Upper lobe of right lung (tissue), 1 donor: ENCODE measurements around the gene ARPC1A. TPM values are rescaled to one million over a fixed set of nuclear protein-coding genes. Genes with fewer than 3 reads are reported as not detected.

ENCODE experiments used
- ATAC-seq: fragments of 200-7000 bp; cut with Tn5 transposase; one replicate; pipeline ENCODE4 v1.9.1; 2020; ENCODE audit warnings: mild to moderate bottlenecking, moderate library complexity
- DNase-seq: peaks from one replicate; pipeline ENCODE4 v3.0.0-alpha.2; 2020
- H3K27ac ChIP-seq: fragments of 200-600 bp; one replicate; pipeline ENCODE4 v1.8.0; 2022
- H3K27me3 ChIP-seq: fragments of 200-600 bp; one replicate; pipeline ENCODE4 v1.8.0; 2022; ENCODE audit warnings: mild to moderate bottlenecking
- H3K36me3 ChIP-seq: fragments of 200-600 bp; one replicate; pipeline ENCODE4 v1.8.0; 2022
- H3K4me1 ChIP-seq: fragments of 200-600 bp; one replicate; pipeline ENCODE4 v1.8.0; 2022
- H3K4me3 ChIP-seq: fragments of 200-600 bp; one replicate; pipeline ENCODE4 v1.8.0; 2022; ENCODE audit warnings: mild to moderate bottlenecking
- H3K9me3 ChIP-seq: fragments of 200-600 bp; one replicate; pipeline ENCODE4 v1.8.0; 2022
- CTCF ChIP-seq: fragments of 200-600 bp; IDR thresholded peaks from one replicate; pipeline ENCODE4 v1.8.0; 2022; ENCODE audit warnings: antibody characterized with exemption
- intact Hi-C: fragments of 100-400 bp; cut with DNase I; formaldehyde crosslinking; loops from one replicate; pipeline ENCODE4 v1.11.0; 2022
- total RNA-seq: library from RNA; stranded (reverse); fragmentation: NEBNext Ultra II Directional; extraction: Animal tissue kit (Norgen Biotek cat#: 25700); gene quantifications from one replicate; pipeline ENCODE4 v1.2.1, GENCODE V29; 2021
- donor health status: DM: no; HTN: yes; CAD: no; lungs with severe emphysema.

Gene ARPC1A
- total RNA-seq, 1 donor from 2014 or later = 137 TPM

GRCh38 chr7:99390941-99391602 lies 65.4 kb downstream of the ARPC1A start:
- peaks cover 89% of the 10 kb centered on the region for H3K36me3 ChIP-seq
- no peak overlapping the region for H3K4me3 ChIP-seq
- H3K27ac ChIP-seq = no peak overlapping the region
- intact Hi-C loops = no loop called here
- H3K27me3 ChIP-seq = no peaks in the 10 kb centered on the region
- no peak for ATAC-seq
- peaks cover 9% of the 10 kb centered on the region for H3K4me1 ChIP-seq
- TF ChIP-seq CTCF = no peak
- H3K9me3 ChIP-seq = no peaks in the 10 kb centered on the region
- no peak for DNase-seq

GRCh38 chr7:99392046-99392445 lies 66.3 kb downstream of the ARPC1A start:
- H3K36me3 ChIP-seq = peaks cover 87% of the 10 kb centered on the region
- intact Hi-C loops = no loop called here
- no peak for DNase-seq

GRCh38 chr7:99392659-99393354 lies 67.1 kb downstream of the ARPC1A start:
- peak; percentile 88 for DNase-seq
- Histone ChIP-seq H3K4me1 (peaks cover 9% of the 10 kb centered on the region), H3K36me3 (peaks cover 89% of the 10 kb centered on the region), H3K4me3 (peak overlapping the region; percentile 50), H3K27me3 (no peaks in the 10 kb centered on the region), H3K27ac (peak overlapping the region; percentile 70), H3K9me3 (no peaks in the 10 kb centered on the region)
- peak; percentile 85 for ATAC-seq
- no peak for TF ChIP-seq CTCF
- intact Hi-C loops = no loop called here

More at GRCh38 chr7:99392046-99392445, 66.3 kb downstream of the ARPC1A start:
- Histone ChIP-seq H3K27ac (no peak overlapping the region), H3K9me3 (no peaks in the 10 kb centered on the region), H3K27me3 (no peaks in the 10 kb centered on the region), H3K4me1 (peaks cover 9% of the 10 kb centered on the region), H3K4me3 (peak overlapping the region; percentile 50)
- no peak for ATAC-seq
- no peak for TF ChIP-seq CTCF

- no peak for DNase-seq
- no peaks in the 10 kb centered on the region for H3K9me3 ChIP-seq
- peak overlapping the region; percentile 70 for H3K27ac ChIP-seq
- H3K36me3 ChIP-seq = peaks cover 89% of the 10 kb centered on the region
- no peak for TF ChIP-seq CTCF
- H3K4me1 ChIP-seq = peaks cover 11% of the 10 kb centered on the region
- peak overlapping the region; percentile 50 for H3K4me3 ChIP-seq
- ATAC-seq = peak; percentile 48
- intact Hi-C loops = no loop called here
- no peaks in the 10 kb centered on the region for H3K27me3 ChIP-seq
Measured at GRCh38 chr7:99393355-99394187, 67.9 kb downstream of the ARPC1A start.

GRCh38 chr7:99394188-99394502 lies 68.4 kb downstream of the ARPC1A start:
- intact Hi-C loops = no loop called here
- no peak overlapping the region for H3K27ac ChIP-seq
- no peaks in the 10 kb centered on the region for H3K27me3 ChIP-seq
- no peaks in the 10 kb centered on the region for H3K9me3 ChIP-seq
- ATAC-seq (no peak), DNase-seq (no peak)
- no peak for TF ChIP-seq CTCF
- peaks cover 17% of the 10 kb centered on the region for H3K4me1 ChIP-seq
- H3K36me3 ChIP-seq = peaks cover 89% of the 10 kb centered on the region
- no peak overlapping the region for H3K4me3 ChIP-seq
